HG03095 (cell line): ENCODE data around the gene C14orf132.

Source experiments
- ATAC-seq: cut with Tn5 transposase; IDR thresholded peaks from one replicate; pipeline ENCODE4 v1.9.1; 2021; ENCODE audit warnings: moderate library complexity; ENCODE audit not compliant: unreplicated experiment

The C14orf132 gene

GRCh38 chr14:96140952-96141351, 101.8 kb downstream of the C14orf132 start:
- no peak for ATAC-seq
